ENCODE measurements around the gene SLAMF1.

SLAMF1 gene

GRCh38 chr1:160637821-160638539, 8.9 kb downstream of the SLAMF1 start:
- Histone ChIP-seq H3K27ac (no peak overlapping the region), H3K79me2 (ENCODE audit: insufficient read depth, low read depth) (no peaks in the 10 kb centered on the region), H3K4me2 (no peak overlapping the region), H3K27me3 (ENCODE audit: insufficient read depth, low read depth) (no peaks in the 10 kb centered on the region), H3K4me1 (ENCODE audit: low read depth, poor library complexity, severe bottlenecking) (no peaks in the 10 kb centered on the region), H3K36me3 (ENCODE audit: insufficient read depth) (no peaks in the 10 kb centered on the region), H4K20me1 (ENCODE audit: insufficient read depth) (no peaks in the 10 kb centered on the region), H3K9ac (no peak overlapping the region), H2AFZ (ENCODE audit: low read depth) (no peak overlapping the region), H3K4me3 (IDR thresholded peaks at IDR 0.05; ENCODE audit: insufficient read depth, low read depth, low read length) (no peak overlapping the region)
- TF ChIP-seq CTCF (conservative IDR thresholded peaks at IDR 0.05; ENCODE audit: low read depth, low read length) = no peak

- Histone ChIP-seq H3K4me2 (no peak overlapping the region), H3K27me3 (ENCODE audit: insufficient read depth, low read depth) (no peaks in the 10 kb centered on the region), H3K4me1 (ENCODE audit: low read depth, poor library complexity, severe bottlenecking) (no peaks in the 10 kb centered on the region)
Measured at GRCh38 chr1:160637065-160637464, 9.8 kb downstream of the SLAMF1 start.

GRCh38 chr1:160636547-160636946, 10.3 kb downstream of the SLAMF1 start:
- H3K27ac ChIP-seq = no peak overlapping the region
- H3K4me2 ChIP-seq = no peak overlapping the region
- H3K9ac ChIP-seq = no peak overlapping the region
- no peaks in the 10 kb centered on the region for H3K79me2 ChIP-seq (ENCODE audit: insufficient read depth, low read depth)
- H4K20me1 ChIP-seq (ENCODE audit: insufficient read depth) = no peaks in the 10 kb centered on the region
- TF ChIP-seq CTCF (conservative IDR thresholded peaks at IDR 0.05; ENCODE audit: low read depth, low read length) = no peak
- no peaks in the 10 kb centered on the region for H3K27me3 ChIP-seq (ENCODE audit: insufficient read depth, low read depth)
- H3K36me3 ChIP-seq (ENCODE audit: insufficient read depth) = no peaks in the 10 kb centered on the region
- no peaks in the 10 kb centered on the region for H3K4me1 ChIP-seq (ENCODE audit: low read depth, poor library complexity, severe bottlenecking)
- H2AFZ ChIP-seq (ENCODE audit: low read depth) = no peak overlapping the region
- H3K4me3 ChIP-seq (IDR thresholded peaks at IDR 0.05; ENCODE audit: insufficient read depth, low read depth, low read length) = no peak overlapping the region

More at GRCh38 chr1:160637065-160637464, 9.8 kb downstream of the SLAMF1 start:
- no peaks in the 10 kb centered on the region for H3K36me3 ChIP-seq (ENCODE audit: insufficient read depth)
- H3K79me2 ChIP-seq (ENCODE audit: insufficient read depth, low read depth) = no peaks in the 10 kb centered on the region
- H3K27ac ChIP-seq = no peak overlapping the region
- no peak for TF ChIP-seq CTCF (conservative IDR thresholded peaks at IDR 0.05; ENCODE audit: low read depth, low read length)
- no peak overlapping the region for H3K4me3 ChIP-seq (IDR thresholded peaks at IDR 0.05; ENCODE audit: insufficient read depth, low read depth, low read length)
- H3K9ac ChIP-seq = no peak overlapping the region
- H4K20me1 ChIP-seq (ENCODE audit: insufficient read depth) = no peaks in the 10 kb centered on the region
- no peak overlapping the region for H2AFZ ChIP-seq (ENCODE audit: low read depth)

GRCh38 chr1:160636076-160636475, 10.8 kb downstream of the SLAMF1 start:
- no peak overlapping the region for H3K4me3 ChIP-seq (IDR thresholded peaks at IDR 0.05; ENCODE audit: insufficient read depth, low read depth, low read length)
- no peaks in the 10 kb centered on the region for H3K36me3 ChIP-seq (ENCODE audit: insufficient read depth)
- H4K20me1 ChIP-seq (ENCODE audit: insufficient read depth) = no peaks in the 10 kb centered on the region
- no peak overlapping the region for H3K27ac ChIP-seq
- no peaks in the 10 kb centered on the region for H3K27me3 ChIP-seq (ENCODE audit: insufficient read depth, low read depth)
- no peak for TF ChIP-seq CTCF (conservative IDR thresholded peaks at IDR 0.05; ENCODE audit: low read depth, low read length)
- no peak overlapping the region for H2AFZ ChIP-seq (ENCODE audit: low read depth)
- no peak overlapping the region for H3K4me2 ChIP-seq
- H3K79me2 ChIP-seq (ENCODE audit: insufficient read depth, low read depth) = no peaks in the 10 kb centered on the region
- no peaks in the 10 kb centered on the region for H3K4me1 ChIP-seq (ENCODE audit: low read depth, poor library complexity, severe bottlenecking)
- no peak overlapping the region for H3K9ac ChIP-seq

Measured in KMS-11 (cell line).